Measurements from ENCODE around the gene SMARCAD1.
"Not testable (repeated sequence)": the region's sequence is repeated elsewhere in the genome, so short reads cannot be mapped to it uniquely, and the experiment has no call there.

The SMARCAD1 gene

GRCh38 chr4:94285666-94286065 is 78.0 kb downstream of the SMARCAD1 start:
- in situ Hi-C loops (cut with HindIII; ENCODE audit: low sequenced_read_pairs): no loop called here

- in situ Hi-C loops (cut with HindIII; ENCODE audit: low sequenced_read_pairs): no loop called here
Measured at GRCh38 chr4:94290245-94290644, 82.6 kb downstream of the SMARCAD1 start.

GRCh38 chr4:94293981-94294380 is 86.3 kb downstream of the SMARCAD1 start:
- in situ Hi-C loops (cut with HindIII; ENCODE audit: low sequenced_read_pairs): not testable (repeated sequence)

DNA sequence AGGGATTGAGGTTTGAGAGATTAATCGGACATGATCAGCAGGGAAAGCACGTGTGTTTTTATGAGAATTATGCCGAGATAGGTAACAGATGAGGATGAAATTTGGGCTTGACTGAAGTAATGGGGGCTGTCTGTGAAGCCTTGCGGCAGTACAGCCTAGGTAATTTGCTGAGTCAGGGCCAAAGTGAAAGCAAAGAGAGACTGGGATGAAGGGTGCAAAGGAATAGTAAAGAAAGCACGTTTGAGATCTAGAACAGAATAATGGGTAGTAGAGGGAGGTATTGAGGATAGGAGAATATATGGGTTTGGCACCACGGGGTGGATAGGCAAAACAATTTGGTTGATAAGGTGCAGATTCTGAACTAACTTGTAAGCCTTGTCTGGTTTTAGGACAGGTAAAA is 87.8 kb downstream of the SMARCAD1 start:
- in situ Hi-C loops (cut with HindIII; ENCODE audit: low sequenced_read_pairs): not testable (repeated sequence)

GRCh38 chr4:94298725-94299252 is 91.1 kb downstream of the SMARCAD1 start:
- in situ Hi-C loops (cut with HindIII; ENCODE audit: low sequenced_read_pairs): no loop called here

DNA sequence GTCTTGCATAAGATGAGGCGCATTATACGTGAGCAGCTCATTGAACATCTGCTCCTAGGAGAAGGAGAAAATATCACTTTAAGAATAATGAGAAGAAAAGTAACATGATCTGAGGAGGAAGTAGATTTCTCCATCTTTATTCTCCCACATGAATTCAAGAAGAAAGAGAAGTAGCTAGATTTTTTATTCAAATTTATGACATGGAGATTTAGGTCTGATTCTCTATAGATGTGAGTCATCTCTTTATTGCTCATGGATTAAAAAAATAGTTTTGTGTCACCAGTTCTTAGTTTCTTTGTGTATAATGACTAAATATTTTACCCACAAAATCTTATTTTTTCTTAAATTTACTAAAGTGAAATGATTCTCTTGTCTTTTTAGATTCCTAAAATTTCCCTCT is 94.5 kb downstream of the SMARCAD1 start:
- in situ Hi-C loops (cut with HindIII; ENCODE audit: low sequenced_read_pairs): no loop called here

DNA sequence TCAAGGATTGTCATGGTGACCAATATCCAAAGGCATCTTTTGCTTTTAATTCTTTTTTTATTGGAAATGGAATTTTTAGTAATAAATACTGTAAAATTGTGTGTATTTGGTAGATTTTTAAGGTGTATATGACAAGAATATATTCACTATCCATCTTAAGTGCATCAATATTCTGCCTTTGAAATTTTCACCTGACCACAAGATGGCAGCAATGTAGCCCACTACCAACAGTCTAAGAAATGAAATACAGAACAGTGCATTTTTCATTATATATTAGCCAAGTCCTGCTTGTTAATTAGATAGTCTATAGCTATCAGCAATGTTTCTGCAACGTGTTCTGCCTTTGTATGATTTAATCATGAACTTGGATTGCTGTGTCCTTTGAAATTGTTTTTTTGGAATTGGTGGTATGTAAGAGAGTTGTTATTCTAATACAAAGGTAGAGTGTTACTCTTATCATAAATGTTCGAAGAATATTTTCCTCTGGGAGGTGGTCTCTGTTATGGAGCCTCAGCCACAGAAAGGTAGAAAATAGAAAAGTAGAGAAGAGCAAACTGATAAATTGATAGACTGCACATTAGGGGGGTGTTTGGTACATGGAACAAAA is 96.8 kb downstream of the SMARCAD1 start:
- in situ Hi-C loops (cut with HindIII; ENCODE audit: low sequenced_read_pairs): no loop called here

DNA sequence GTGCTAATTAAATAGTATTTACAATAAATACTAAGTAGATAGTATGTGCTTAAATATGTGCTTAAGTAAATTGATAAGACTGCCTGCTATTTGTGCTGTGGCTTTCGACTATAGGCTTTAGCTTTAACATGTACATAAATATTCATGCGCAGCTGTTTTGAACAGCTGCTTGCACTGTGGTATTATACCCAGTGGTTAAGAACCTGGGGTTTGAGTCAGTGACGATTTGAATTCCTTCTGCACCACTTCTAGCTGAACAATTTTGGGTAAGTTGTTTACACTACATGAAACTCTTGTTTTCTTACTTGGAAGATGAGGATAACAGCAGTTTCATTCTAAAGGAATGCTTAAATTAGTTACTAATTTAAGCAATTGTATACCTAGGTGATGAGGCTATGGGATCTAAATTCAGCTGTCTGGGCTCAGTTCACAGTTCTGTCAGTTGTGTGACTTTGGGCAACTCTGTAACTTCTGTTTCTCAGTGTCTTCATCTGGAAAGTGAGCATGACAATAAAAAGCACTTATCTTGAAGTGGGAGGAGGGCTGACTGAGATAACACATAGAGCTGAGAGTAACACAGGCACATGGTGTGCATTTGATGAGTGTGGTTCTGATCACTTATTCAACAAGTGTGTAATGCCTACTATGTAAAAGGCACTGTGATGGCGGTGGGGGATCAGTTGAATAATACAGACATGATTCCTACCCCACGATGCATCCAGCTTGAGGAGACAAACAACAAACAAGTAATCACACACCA is 98.0 kb downstream of the SMARCAD1 start:
- in situ Hi-C loops (cut with HindIII; ENCODE audit: low sequenced_read_pairs): no loop called here

- in situ Hi-C loops (cut with HindIII; ENCODE audit: low sequenced_read_pairs): no loop called here
Measured at GRCh38 chr4:94306713-94307112, 99.0 kb downstream of the SMARCAD1 start.

- in situ Hi-C loops (cut with HindIII; ENCODE audit: low sequenced_read_pairs): no loop called here
Measured at GRCh38 chr4:94307231-94307871, 99.7 kb downstream of the SMARCAD1 start.

- in situ Hi-C loops (cut with HindIII; ENCODE audit: low sequenced_read_pairs): not testable (repeated sequence)
Measured at GRCh38 chr4:94319927-94320326, 112.3 kb downstream of the SMARCAD1 start.

DNA sequence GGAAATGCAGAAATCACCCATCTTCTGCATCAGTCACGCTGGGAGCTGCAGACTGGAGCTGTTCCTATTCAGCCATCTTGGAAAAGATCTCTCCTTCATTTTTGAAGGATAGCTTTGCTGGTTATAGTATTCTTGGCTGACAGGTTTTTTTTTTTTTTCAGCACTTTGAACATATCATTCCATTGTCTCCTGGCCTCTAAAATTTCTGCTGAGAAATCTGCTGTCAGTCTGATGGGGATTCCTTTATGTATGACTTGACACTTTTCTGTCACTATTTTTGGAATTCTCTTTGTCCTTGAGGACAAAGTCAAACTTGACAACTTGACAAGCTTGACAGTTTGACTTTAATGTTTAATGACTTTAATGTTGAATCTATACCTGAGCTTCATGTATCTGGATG is 118.2 kb downstream of the SMARCAD1 start:
- in situ Hi-C loops (cut with HindIII; ENCODE audit: low sequenced_read_pairs): no loop called here

GRCh38 chr4:94329933-94330332 is 122.3 kb downstream of the SMARCAD1 start:
- in situ Hi-C loops (cut with HindIII; ENCODE audit: low sequenced_read_pairs): no loop called here

GRCh38 chr4:94332983-94333590 is 125.4 kb downstream of the SMARCAD1 start:
- in situ Hi-C loops (cut with HindIII; ENCODE audit: low sequenced_read_pairs): no loop called here

GRCh38 chr4:94333866-94334265 is 126.2 kb downstream of the SMARCAD1 start:
- in situ Hi-C loops (cut with HindIII; ENCODE audit: low sequenced_read_pairs): no loop called here

DNA sequence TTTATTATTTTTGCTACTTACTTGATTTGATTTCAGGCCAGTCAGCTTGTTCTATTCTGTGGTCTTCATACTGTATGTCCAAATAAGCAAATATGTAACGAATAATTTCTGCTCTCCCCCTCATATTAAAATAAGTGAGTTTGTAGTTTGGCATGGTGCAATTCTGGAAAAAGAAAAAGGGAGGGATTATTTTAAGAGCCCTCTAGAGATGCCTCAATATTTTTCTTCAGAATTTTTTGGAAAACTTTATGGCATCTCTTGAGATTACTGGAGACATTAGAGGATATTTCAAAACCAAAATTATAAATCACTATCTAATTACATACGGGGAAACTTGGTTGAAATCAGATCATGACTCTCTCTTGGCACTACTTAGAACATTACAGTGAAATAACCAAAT is 126.8 kb downstream of the SMARCAD1 start:
- in situ Hi-C loops (cut with HindIII; ENCODE audit: low sequenced_read_pairs): no loop called here

- in situ Hi-C loops (cut with HindIII; ENCODE audit: low sequenced_read_pairs): no loop called here
Measured at GRCh38 chr4:94334962-94335361, 127.3 kb downstream of the SMARCAD1 start.

- in situ Hi-C loops (cut with HindIII; ENCODE audit: low sequenced_read_pairs): no loop called here
Measured at GRCh38 chr4:94336303-94336702, 128.6 kb downstream of the SMARCAD1 start.

- in situ Hi-C loops (cut with HindIII; ENCODE audit: low sequenced_read_pairs): not testable (repeated sequence)
Measured at GRCh38 chr4:94336791-94337190, 129.1 kb downstream of the SMARCAD1 start.

DNA sequence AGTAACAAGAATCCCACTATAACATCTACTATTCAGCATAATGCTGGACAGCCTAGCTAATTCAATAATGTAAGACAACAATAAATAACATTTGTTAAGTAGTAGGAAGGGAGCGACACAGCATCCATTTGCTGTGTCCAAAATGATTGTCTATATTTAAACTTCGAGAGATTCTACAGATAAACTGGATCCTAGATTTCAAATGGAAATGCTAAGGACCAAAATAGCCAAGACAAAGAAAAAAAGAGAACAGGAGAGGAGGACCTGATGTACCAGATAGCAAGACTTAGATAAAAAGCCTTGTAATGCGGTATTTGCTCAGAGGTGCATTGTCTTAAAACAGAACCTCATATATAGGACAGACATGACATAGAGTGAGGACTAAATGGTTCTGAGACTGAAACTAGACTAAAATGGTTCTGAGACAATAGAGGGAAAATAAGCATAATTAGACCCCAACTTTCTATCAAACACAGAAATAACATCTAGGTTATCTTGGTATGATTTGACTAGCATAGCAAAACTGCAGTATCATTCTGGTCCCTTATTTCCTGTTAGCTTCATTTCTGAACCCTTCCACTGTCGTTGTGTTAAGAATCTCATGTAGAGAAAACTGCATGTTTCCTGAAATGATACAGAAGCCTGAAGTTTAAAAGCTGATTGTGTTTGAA is 131.2 kb downstream of the SMARCAD1 start:
- in situ Hi-C loops (cut with HindIII; ENCODE audit: low sequenced_read_pairs): no loop called here

DNA sequence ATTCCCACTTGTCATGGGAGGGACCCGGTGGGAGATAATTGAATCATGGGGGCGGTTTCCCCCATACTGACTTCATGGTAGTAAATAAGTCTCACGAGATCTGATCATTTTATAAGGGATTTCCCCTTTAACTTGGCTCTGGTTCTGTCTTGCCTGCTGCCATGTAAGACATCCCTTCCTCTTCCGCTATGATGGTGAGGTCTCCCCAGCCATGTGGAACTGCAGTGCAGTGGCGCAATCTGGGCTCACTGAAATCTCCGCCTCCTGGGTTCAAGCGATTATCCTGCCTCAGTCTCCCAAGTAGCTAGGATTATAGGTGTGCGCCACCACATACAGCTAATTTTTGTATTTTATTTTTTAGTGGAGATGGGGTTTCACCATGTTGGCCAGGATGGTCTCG is 132.1 kb downstream of the SMARCAD1 start:
- in situ Hi-C loops (cut with HindIII; ENCODE audit: low sequenced_read_pairs): no loop called here

Data from endothelial cell of hepatic sinusoid (primary cell).